Daoy (cell line): ENCODE measurements around the gene SRGAP1. TPM values are rescaled to one million over a fixed set of nuclear protein-coding genes. Genes with fewer than 3 reads are reported as not detected.

Experiments
- DNase-seq: peaks from one replicate; pipeline ENCODE4 v3.0.0-alpha.2; 2015; ENCODE audit warnings: low read depth
- total RNA-seq: library from RNA; depleted of rRNA; stranded (reverse); fragments of >200 nt; shearing (Covaris generic); gene quantifications from 2 replicates; pipeline ENCODE4 v1.2.3, GENCODE V29; 2014

SRGAP1 gene
- total RNA-seq, 1 experiment from 2014 or later, result 0.91 TPM

GRCh38 chr12:63906876-63907275 lies 62.4 kb downstream of the SRGAP1 start:
- no peak for DNase-seq

- no peak for DNase-seq
Measured at GRCh38 chr12:63907561-63907960, 63.1 kb downstream of the SRGAP1 start.

GRCh38 chr12:63909746-63910145 lies 65.2 kb downstream of the SRGAP1 start:
- DNase-seq, result no peak

- no peak for DNase-seq
Measured at GRCh38 chr12:63911341-63911740, 66.8 kb downstream of the SRGAP1 start.

- no peak for DNase-seq
Measured at GRCh38 chr12:63912651-63913050, 68.2 kb downstream of the SRGAP1 start.

GRCh38 chr12:63913929-63914328 lies 69.4 kb downstream of the SRGAP1 start:
- no peak for DNase-seq

- peak; percentile 42 for DNase-seq
Measured at GRCh38 chr12:63915105-63915800, 70.8 kb downstream of the SRGAP1 start.

GRCh38 chr12:63916561-63917476 lies 72.3 kb downstream of the SRGAP1 start:
- peak; percentile 57 for DNase-seq

- DNase-seq, result no peak
Measured at GRCh38 chr12:63917477-63917862, 73.0 kb downstream of the SRGAP1 start.

- peak; percentile 77 for DNase-seq
Measured at GRCh38 chr12:63917864-63918799, 73.6 kb downstream of the SRGAP1 start.

- DNase-seq, result peak; percentile 85
Measured at GRCh38 chr12:63918800-63919300, 74.3 kb downstream of the SRGAP1 start.

- DNase-seq, result no peak
Measured at GRCh38 chr12:63919756-63920155, 75.3 kb downstream of the SRGAP1 start.

- no peak for DNase-seq
Measured at GRCh38 chr12:63921157-63921556, 76.7 kb downstream of the SRGAP1 start.

GRCh38 chr12:63922474-63922873 lies 78.0 kb downstream of the SRGAP1 start:
- no peak for DNase-seq

- DNase-seq, result no peak
Measured at GRCh38 chr12:63924781-63925180, 80.3 kb downstream of the SRGAP1 start.

GRCh38 chr12:63927511-63927910 lies 83.0 kb downstream of the SRGAP1 start:
- no peak for DNase-seq

GRCh38 chr12:63928305-63928704 lies 83.8 kb downstream of the SRGAP1 start:
- DNase-seq, result no peak

GRCh38 chr12:63929426-63929825 lies 84.9 kb downstream of the SRGAP1 start:
- no peak for DNase-seq

- DNase-seq, result no peak
Measured at GRCh38 chr12:63930971-63931370, 86.5 kb downstream of the SRGAP1 start.

GRCh38 chr12:63931703-63932102 lies 87.2 kb downstream of the SRGAP1 start:
- no peak for DNase-seq

GRCh38 chr12:63934936-63935335 lies 90.4 kb downstream of the SRGAP1 start:
- DNase-seq, result no peak

GRCh38 chr12:63935361-63935760 lies 90.9 kb downstream of the SRGAP1 start:
- DNase-seq, result no peak
